ENCODE measurements around the gene PARVA. TPM values are rescaled to one million over a fixed set of nuclear protein-coding genes. Genes with fewer than 3 reads are reported as not detected.
A peak's percentile ranks its signal among the peaks of the same experiment; 100 is the strongest.

The PARVA gene
- total RNA-seq, 1 experiment from 2014 or later: 10.4 TPM

DNA sequence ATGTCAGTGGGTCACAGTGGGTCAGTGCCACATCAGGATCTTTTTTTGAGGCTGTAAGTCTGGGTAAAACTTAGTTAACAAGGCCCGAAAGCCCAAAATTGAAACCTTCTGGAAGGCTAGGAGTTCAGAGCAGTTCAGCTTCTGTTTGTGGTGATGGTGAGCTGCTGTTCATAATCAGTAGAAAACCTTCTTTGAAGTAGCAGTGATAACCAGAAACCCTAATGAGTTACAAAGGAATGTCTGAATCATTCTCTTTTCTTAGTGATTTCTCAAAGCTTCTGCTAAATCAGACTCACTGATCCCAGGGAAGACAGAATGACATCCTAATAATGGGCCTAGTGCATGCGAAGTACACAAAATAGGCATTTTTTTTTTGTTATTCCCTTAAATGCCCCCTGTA, 124.7 kb downstream of the PARVA start (continued):
- TF ChIP-seq ZBTB21 (CRISPR knock-in tag; IDR thresholded peaks at IDR 0.05; ENCODE audit: borderline replicate concordance) (no peak), SMAD4 (CRISPR knock-in tag; IDR thresholded peaks at IDR 0.05) (no peak), SMAD3 (CRISPR knock-in tag; IDR thresholded peaks at IDR 0.05; ENCODE audit: borderline replicate concordance) (no peak)
- TF ChIP-seq, protein P1, sequence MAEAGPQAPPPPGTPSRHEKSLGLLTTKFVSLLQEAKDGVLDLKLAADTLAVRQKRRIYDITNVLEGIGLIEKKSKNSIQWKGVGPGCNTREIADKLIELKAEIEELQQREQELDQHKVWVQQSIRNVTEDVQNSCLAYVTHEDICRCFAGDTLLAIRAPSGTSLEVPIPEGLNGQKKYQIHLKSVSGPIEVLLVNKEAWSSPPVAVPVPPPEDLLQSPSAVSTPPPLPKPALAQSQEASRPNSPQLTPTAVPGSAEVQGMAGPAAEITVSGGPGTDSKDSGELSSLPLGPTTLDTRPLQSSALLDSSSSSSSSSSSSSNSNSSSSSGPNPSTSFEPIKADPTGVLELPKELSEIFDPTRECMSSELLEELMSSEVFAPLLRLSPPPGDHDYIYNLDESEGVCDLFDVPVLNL (CRISPR knock-in tag; IDR thresholded peaks at IDR 0.05; ENCODE audit: borderline replicate concordance, low read depth): no peak
- TF ChIP-seq, protein P2, sequence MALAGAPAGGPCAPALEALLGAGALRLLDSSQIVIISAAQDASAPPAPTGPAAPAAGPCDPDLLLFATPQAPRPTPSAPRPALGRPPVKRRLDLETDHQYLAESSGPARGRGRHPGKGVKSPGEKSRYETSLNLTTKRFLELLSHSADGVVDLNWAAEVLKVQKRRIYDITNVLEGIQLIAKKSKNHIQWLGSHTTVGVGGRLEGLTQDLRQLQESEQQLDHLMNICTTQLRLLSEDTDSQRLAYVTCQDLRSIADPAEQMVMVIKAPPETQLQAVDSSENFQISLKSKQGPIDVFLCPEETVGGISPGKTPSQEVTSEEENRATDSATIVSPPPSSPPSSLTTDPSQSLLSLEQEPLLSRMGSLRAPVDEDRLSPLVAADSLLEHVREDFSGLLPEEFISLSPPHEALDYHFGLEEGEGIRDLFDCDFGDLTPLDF (CRISPR knock-in tag; IDR thresholded peaks at IDR 0.05): no peak
- TF ChIP-seq, protein P3, sequence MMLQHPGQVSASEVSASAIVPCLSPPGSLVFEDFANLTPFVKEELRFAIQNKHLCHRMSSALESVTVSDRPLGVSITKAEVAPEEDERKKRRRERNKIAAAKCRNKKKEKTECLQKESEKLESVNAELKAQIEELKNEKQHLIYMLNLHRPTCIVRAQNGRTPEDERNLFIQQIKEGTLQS (CRISPR knock-in tag; conservative IDR thresholded peaks at IDR 0.05): no peak

DNA sequence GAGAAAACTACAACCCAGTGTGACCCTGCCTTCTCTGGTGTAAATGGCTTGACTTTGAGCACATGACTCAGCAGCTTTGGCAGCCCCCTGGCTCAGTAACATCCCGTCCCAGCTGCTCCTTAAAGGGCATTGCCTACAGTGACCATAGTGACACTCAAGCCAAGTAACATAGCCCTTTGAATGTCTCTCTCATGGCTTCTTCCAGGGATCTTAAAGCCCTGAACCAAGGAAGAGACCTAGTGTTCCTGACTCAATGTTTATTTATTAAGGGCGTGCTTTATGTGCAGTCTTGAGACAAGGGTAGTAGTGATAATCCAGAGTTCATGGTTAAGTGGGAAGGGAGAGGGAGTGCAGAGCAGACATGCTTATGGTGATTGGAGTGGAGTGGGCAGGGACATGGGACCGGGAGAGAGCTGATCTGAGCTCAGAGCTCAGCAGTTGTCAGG, 125.7 kb downstream of the PARVA start:
- CTCF ChIA-PET: interaction anchor here (1.2 kb wide), 1 partner anchor 412 kb away, joined by 3 read pairs; no protein-coding TSS in a partner anchor
- TF ChIP-seq, protein P4, sequence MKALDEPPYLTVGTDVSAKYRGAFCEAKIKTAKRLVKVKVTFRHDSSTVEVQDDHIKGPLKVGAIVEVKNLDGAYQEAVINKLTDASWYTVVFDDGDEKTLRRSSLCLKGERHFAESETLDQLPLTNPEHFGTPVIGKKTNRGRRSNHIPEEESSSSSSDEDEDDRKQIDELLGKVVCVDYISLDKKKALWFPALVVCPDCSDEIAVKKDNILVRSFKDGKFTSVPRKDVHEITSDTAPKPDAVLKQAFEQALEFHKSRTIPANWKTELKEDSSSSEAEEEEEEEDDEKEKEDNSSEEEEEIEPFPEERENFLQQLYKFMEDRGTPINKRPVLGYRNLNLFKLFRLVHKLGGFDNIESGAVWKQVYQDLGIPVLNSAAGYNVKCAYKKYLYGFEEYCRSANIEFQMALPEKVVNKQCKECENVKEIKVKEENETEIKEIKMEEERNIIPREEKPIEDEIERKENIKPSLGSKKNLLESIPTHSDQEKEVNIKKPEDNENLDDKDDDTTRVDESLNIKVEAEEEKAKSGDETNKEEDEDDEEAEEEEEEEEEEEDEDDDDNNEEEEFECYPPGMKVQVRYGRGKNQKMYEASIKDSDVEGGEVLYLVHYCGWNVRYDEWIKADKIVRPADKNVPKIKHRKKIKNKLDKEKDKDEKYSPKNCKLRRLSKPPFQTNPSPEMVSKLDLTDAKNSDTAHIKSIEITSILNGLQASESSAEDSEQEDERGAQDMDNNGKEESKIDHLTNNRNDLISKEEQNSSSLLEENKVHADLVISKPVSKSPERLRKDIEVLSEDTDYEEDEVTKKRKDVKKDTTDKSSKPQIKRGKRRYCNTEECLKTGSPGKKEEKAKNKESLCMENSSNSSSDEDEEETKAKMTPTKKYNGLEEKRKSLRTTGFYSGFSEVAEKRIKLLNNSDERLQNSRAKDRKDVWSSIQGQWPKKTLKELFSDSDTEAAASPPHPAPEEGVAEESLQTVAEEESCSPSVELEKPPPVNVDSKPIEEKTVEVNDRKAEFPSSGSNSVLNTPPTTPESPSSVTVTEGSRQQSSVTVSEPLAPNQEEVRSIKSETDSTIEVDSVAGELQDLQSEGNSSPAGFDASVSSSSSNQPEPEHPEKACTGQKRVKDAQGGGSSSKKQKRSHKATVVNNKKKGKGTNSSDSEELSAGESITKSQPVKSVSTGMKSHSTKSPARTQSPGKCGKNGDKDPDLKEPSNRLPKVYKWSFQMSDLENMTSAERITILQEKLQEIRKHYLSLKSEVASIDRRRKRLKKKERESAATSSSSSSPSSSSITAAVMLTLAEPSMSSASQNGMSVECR (CRISPR knock-in tag; IDR thresholded peaks at IDR 0.05; ENCODE audit: borderline replicate concordance): no peak
- TF ChIP-seq ZNF671 (CRISPR knock-in tag; IDR thresholded peaks at IDR 0.05): no peak
- TF ChIP-seq JAZF1 (CRISPR knock-in tag; IDR thresholded peaks at IDR 0.05): no peak

DNA sequence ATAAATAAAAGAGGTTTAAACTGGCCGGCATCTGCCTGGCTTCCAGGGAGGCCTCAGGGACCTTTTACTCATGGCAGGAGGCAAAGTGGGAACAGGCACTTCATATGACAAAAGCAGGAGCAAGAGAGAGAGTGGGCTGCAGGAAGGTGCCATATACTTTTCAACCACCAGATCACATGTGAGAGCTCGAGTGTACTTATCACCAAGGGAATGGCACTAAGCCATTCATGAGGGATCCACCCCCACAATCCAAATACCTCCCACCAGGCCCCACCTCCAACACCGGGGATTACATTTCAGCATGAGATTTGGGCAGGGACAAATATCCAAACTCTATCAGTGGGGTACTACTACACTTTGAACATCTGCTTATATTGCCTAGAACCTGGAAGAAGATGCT, 126.5 kb downstream of the PARVA start:
- POLR2A ChIA-PET: no interaction called here
- TF ChIP-seq, protein P5, sequence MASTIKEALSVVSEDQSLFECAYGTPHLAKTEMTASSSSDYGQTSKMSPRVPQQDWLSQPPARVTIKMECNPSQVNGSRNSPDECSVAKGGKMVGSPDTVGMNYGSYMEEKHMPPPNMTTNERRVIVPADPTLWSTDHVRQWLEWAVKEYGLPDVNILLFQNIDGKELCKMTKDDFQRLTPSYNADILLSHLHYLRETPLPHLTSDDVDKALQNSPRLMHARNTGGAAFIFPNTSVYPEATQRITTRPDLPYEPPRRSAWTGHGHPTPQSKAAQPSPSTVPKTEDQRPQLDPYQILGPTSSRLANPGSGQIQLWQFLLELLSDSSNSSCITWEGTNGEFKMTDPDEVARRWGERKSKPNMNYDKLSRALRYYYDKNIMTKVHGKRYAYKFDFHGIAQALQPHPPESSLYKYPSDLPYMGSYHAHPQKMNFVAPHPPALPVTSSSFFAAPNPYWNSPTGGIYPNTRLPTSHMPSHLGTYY (CRISPR knock-in tag; IDR thresholded peaks at IDR 0.05): no peak
- TF ChIP-seq MYBL2 (CRISPR knock-in tag; IDR thresholded peaks at IDR 0.05) (no peak), CBFB (CRISPR knock-in tag; IDR thresholded peaks at IDR 0.05; ENCODE audit: low read depth) (no peak), NR2C2 (CRISPR knock-in tag; IDR thresholded peaks at IDR 0.05) (no peak), ZNF317 (CRISPR knock-in tag; IDR thresholded peaks at IDR 0.05; ENCODE audit: borderline replicate concordance, low read depth) (no peak), TP53 (CRISPR knock-in tag; IDR thresholded peaks at IDR 0.05) (no peak), FOXK1 (CRISPR knock-in tag; IDR thresholded peaks at IDR 0.05) (no peak), ZNF232 (CRISPR knock-in tag; IDR thresholded peaks at IDR 0.05) (no peak)
- TF ChIP-seq, protein P6, sequence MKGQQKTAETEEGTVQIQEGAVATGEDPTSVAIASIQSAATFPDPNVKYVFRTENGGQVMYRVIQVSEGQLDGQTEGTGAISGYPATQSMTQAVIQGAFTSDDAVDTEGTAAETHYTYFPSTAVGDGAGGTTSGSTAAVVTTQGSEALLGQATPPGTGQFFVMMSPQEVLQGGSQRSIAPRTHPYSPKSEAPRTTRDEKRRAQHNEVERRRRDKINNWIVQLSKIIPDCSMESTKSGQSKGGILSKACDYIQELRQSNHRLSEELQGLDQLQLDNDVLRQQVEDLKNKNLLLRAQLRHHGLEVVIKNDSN (CRISPR knock-in tag; IDR thresholded peaks at IDR 0.05): no peak
- TF ChIP-seq, protein P7, sequence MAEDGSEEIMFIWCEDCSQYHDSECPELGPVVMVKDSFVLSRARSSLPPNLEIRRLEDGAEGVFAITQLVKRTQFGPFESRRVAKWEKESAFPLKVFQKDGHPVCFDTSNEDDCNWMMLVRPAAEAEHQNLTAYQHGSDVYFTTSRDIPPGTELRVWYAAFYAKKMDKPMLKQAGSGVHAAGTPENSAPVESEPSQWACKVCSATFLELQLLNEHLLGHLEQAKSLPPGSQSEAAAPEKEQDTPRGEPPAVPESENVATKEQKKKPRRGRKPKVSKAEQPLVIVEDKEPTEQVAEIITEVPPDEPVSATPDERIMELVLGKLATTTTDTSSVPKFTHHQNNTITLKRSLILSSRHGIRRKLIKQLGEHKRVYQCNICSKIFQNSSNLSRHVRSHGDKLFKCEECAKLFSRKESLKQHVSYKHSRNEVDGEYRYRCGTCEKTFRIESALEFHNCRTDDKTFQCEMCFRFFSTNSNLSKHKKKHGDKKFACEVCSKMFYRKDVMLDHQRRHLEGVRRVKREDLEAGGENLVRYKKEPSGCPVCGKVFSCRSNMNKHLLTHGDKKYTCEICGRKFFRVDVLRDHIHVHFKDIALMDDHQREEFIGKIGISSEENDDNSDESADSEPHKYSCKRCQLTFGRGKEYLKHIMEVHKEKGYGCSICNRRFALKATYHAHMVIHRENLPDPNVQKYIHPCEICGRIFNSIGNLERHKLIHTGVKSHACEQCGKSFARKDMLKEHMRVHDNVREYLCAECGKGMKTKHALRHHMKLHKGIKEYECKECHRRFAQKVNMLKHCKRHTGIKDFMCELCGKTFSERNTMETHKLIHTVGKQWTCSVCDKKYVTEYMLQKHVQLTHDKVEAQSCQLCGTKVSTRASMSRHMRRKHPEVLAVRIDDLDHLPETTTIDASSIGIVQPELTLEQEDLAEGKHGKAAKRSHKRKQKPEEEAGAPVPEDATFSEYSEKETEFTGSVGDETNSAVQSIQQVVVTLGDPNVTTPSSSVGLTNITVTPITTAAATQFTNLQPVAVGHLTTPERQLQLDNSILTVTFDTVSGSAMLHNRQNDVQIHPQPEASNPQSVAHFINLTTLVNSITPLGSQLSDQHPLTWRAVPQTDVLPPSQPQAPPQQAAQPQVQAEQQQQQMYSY (CRISPR knock-in tag; IDR thresholded peaks at IDR 0.05): no peak

More for the DNA sequence above, 125.7 kb downstream of the PARVA start:
- no peaks in the 10 kb centered on the region for H3K36me3 Mint-ChIP-seq
- DNase-seq (ENCODE audit: low spot score): no peak
- H3K27ac Mint-ChIP-seq: no peak overlapping the region
- no peak overlapping the region for H3K4me3 Mint-ChIP-seq
- POLR2A ChIA-PET: no interaction called here
- H3K9me3 Mint-ChIP-seq: no peaks in the 10 kb centered on the region
- H3K27me3 Mint-ChIP-seq (ENCODE audit: low read depth): peaks cover 9% of the 10 kb centered on the region
- peaks cover 10% of the 10 kb centered on the region for H3K4me1 Mint-ChIP-seq
- ATAC-seq: no peak

More for the DNA sequence above, 126.5 kb downstream of the PARVA start:
- Mint-ChIP-seq H3K36me3 (no peaks in the 10 kb centered on the region), H3K27me3 (ENCODE audit: low read depth) (peaks cover under 1% of the 10 kb centered on the region), H3K27ac (no peak overlapping the region), H3K4me3 (no peak overlapping the region), H3K4me1 (peaks cover 18% of the 10 kb centered on the region), H3K9me3 (no peaks in the 10 kb centered on the region)
- ATAC-seq (peak; percentile 36), DNase-seq (ENCODE audit: low spot score) (no peak)
- CTCF ChIA-PET: interaction anchor here (0.6 to 1.2 kb wide), 2 partner anchors 184 to 411 kb away, joined by 3 to 4 read pairs; no protein-coding TSS in a partner anchor

All from WTC11 (cell line).